Caco-2 (cell line): ENCODE measurements around the gene FNDC11. TPM values are rescaled to one million over a fixed set of nuclear protein-coding genes. Genes with fewer than 3 reads are reported as not detected.

Source experiments
- BruUV-seq: library from RNA; stranded (reverse); fragments of 400-500 nt; replicated peaks from 2 replicates; lab custom pipeline; 2021; lab: Mats Ljungman, UMichigan
- CTCF ChIA-PET: fragments of 300-600 bp; sonication (Branson Sonifier 250); formaldehyde crosslinking; loops from one replicate; lab custom pipeline; 2022; ENCODE audit warnings: antibody characterized with exemption; lab: Charles Lee
- POLR2A ChIA-PET: fragments of 300-600 bp; sonication (Branson Sonifier 250); formaldehyde crosslinking; loops from one replicate; lab custom pipeline; 2022; ENCODE audit warnings: antibody characterized with exemption; lab: Charles Lee
- DNase-seq, 2 experiments: peaks; one replicate each; pipeline versions ENCODE4 v3.0.0 to v3.0.0-alpha.2; 2020 to 2022
- H3K27me3 ChIP-seq: replicated peaks from 2 replicates; pipeline ENCODE4 v1.6.0; 2011; ENCODE audit warnings: low read length; ENCODE audit not compliant: control insufficient read depth, insufficient read depth
- H3K36me3 ChIP-seq: 2 replicates; pipeline ENCODE4 v1.5.1; 2011; ENCODE audit warnings: low read length; ENCODE audit not compliant: control insufficient read depth, insufficient read depth
- H3K4me1 ChIP-seq: fragments of 250-450 bp; sonication (Bioruptor Pico); 2 replicates; pipeline ENCODE4 v1.5.1; 2020; ENCODE audit warnings: mild to moderate bottlenecking
- H3K4me3 ChIP-seq: 2 replicates; pipeline ENCODE4 v1.5.1; 2011; ENCODE audit warnings: low read depth, mild to moderate bottlenecking, control low read depth, low read length
- H3K9me3 ChIP-seq: fragments of 250-450 bp; sonication (Bioruptor Pico); 2 replicates; pipeline ENCODE4 v1.5.1; 2020; ENCODE audit warnings: mild to moderate bottlenecking, moderate library complexity
- H3K27ac Mint-ChIP-seq: one replicate; pipeline ENCODE4 v1.8.0; 2022; ENCODE audit warnings: mixed read lengths; ENCODE audit not compliant: unreplicated experiment
- H3K27me3 Mint-ChIP-seq: one replicate; pipeline ENCODE4 v1.8.0; 2022; ENCODE audit warnings: mixed read lengths; ENCODE audit not compliant: insufficient read depth, unreplicated experiment
- H3K36me3 Mint-ChIP-seq: one replicate; pipeline ENCODE4 v1.8.0; 2022; ENCODE audit warnings: mild to moderate bottlenecking, mixed read lengths; ENCODE audit not compliant: insufficient read depth, unreplicated experiment
- H3K4me1 Mint-ChIP-seq: one replicate; pipeline ENCODE4 v1.8.0; 2022; ENCODE audit warnings: low read depth, mixed read lengths; ENCODE audit not compliant: unreplicated experiment
- H3K4me3 Mint-ChIP-seq: one replicate; pipeline ENCODE4 v1.8.0; 2022; ENCODE audit warnings: mild to moderate bottlenecking, moderate library complexity, mixed read lengths; ENCODE audit not compliant: unreplicated experiment
- H3K9me3 Mint-ChIP-seq: one replicate; pipeline ENCODE4 v1.8.0; 2022; ENCODE audit warnings: mixed read lengths; ENCODE audit not compliant: unreplicated experiment
- intact Hi-C: fragments of 100-400 bp; cut with micrococcal nuclease; formaldehyde crosslinking; loops from one replicate; pipeline ENCODE4 v1.10.0; 2022; ENCODE audit not compliant: unreplicated experiment
- total RNA-seq: library from RNA; stranded (reverse); gene quantifications from 2 replicates; pipeline ENCODE4 v1.2.3, GENCODE V29; 2022
- TF ChIP-seq, protein P1 (sequence below), 2 experiments: fragments of 200-600 bp in 1 of 2; IDR thresholded peaks; 1 replicate in 1 of 2; 2 replicates in 1 of 2; pipeline versions ENCODE4 v1.5.1 to v1.8.0; 2011 to 2022; ENCODE audit warnings: antibody characterized with exemption in 1 of 2, control low read depth in 1 of 2, inconsistent platforms in 1 of 2, low read depth in 1 of 2, low read length in 1 of 2, mild to moderate bottlenecking in 1 of 2, moderate library complexity in 1 of 2; ENCODE audit not compliant: insufficient read depth in 1 of 2, severe bottlenecking in 1 of 2, unreplicated experiment in 1 of 2

The FNDC11 gene
- total RNA-seq, 1 experiment from 2014 or later, result not detected

GRCh38 chr20:63530788-63531160 is 23.2 kb upstream of the FNDC11 start:
- H3K9me3 Mint-ChIP-seq, result no peaks in the 10 kb centered on the region
- BruUV-seq, result no TSS peak
- H3K27ac Mint-ChIP-seq, result no peak overlapping the region
- no peaks in the 10 kb centered on the region for H3K27me3 ChIP-seq
- H3K4me1 ChIP-seq, result peaks cover 30% of the 10 kb centered on the region
- no peak overlapping the region for H3K4me3 ChIP-seq
- H3K4me1 Mint-ChIP-seq, result no peaks in the 10 kb centered on the region
- POLR2A ChIA-PET, result interaction anchor here (0.5 to 2.5 kb wide), 2 partner anchors 10 to 50 kb away, joined by 3 to 21 read pairs; partner anchors contain the start of gene PPDPF
- intact Hi-C loops, result no loop called here
- H3K36me3 Mint-ChIP-seq, result peaks cover 36% of the 10 kb centered on the region
- H3K4me3 Mint-ChIP-seq, result no peak overlapping the region
- CTCF ChIA-PET, result interaction anchor here (0.5 to 2.5 kb wide), 5 partner anchors 10 to 548 kb away, joined by 3 to 7 read pairs (median 3); partner anchors contain the start of genes PPDPF, RGS19 and SAMD10
- H3K27me3 Mint-ChIP-seq, result no peaks in the 10 kb centered on the region
- TF ChIP-seq, protein P1, sequence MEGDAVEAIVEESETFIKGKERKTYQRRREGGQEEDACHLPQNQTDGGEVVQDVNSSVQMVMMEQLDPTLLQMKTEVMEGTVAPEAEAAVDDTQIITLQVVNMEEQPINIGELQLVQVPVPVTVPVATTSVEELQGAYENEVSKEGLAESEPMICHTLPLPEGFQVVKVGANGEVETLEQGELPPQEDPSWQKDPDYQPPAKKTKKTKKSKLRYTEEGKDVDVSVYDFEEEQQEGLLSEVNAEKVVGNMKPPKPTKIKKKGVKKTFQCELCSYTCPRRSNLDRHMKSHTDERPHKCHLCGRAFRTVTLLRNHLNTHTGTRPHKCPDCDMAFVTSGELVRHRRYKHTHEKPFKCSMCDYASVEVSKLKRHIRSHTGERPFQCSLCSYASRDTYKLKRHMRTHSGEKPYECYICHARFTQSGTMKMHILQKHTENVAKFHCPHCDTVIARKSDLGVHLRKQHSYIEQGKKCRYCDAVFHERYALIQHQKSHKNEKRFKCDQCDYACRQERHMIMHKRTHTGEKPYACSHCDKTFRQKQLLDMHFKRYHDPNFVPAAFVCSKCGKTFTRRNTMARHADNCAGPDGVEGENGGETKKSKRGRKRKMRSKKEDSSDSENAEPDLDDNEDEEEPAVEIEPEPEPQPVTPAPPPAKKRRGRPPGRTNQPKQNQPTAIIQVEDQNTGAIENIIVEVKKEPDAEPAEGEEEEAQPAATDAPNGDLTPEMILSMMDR (IDR thresholded peaks at IDR 0.05; ENCODE audit: insufficient read depth in 1 of 2, low read depth in 1 of 2, low read length in 1 of 2, severe bottlenecking in 1 of 2, unreplicated experiment in 1 of 2), result no peak
- H3K36me3 ChIP-seq, result no peaks in the 10 kb centered on the region
- no peaks in the 10 kb centered on the region for H3K9me3 ChIP-seq
- DNase-seq, result peak in 1 of 2 experiments; percentile 69

- Histone ChIP-seq H3K4me3 (no peak overlapping the region), H3K9me3 (no peaks in the 10 kb centered on the region), H3K36me3 (no peaks in the 10 kb centered on the region), H3K27me3 (no peaks in the 10 kb centered on the region), H3K4me1 (peaks cover 30% of the 10 kb centered on the region)
- Mint-ChIP-seq H3K36me3 (peaks cover 26% of the 10 kb centered on the region), H3K4me1 (no peaks in the 10 kb centered on the region), H3K4me3 (no peak overlapping the region), H3K27ac (no peak overlapping the region), H3K27me3 (no peaks in the 10 kb centered on the region), H3K9me3 (no peaks in the 10 kb centered on the region)
- intact Hi-C loops, result no loop called here
- ChIA-PET POLR2A (interaction anchor here (0.6 to 2.5 kb wide), 2 partner anchors 12 to 66 kb away, joined by 3 to 21 read pairs; partner anchors contain the start of gene PPDPF), CTCF (interaction anchor here (1.5 kb wide), 1 partner anchor 11 kb away, joined by 6 read pairs; the partner anchor contains the start of gene PPDPF)
- no TSS peak for BruUV-seq
- TF ChIP-seq, protein P1 (IDR thresholded peaks at IDR 0.05; ENCODE audit: insufficient read depth in 1 of 2, low read depth in 1 of 2, low read length in 1 of 2, severe bottlenecking in 1 of 2, unreplicated experiment in 1 of 2), result no peak
- no peak for DNase-seq
These were observed 22.1 kb upstream of the FNDC11 start for GRCh38 chr20:63531686-63532448.

DNA sequence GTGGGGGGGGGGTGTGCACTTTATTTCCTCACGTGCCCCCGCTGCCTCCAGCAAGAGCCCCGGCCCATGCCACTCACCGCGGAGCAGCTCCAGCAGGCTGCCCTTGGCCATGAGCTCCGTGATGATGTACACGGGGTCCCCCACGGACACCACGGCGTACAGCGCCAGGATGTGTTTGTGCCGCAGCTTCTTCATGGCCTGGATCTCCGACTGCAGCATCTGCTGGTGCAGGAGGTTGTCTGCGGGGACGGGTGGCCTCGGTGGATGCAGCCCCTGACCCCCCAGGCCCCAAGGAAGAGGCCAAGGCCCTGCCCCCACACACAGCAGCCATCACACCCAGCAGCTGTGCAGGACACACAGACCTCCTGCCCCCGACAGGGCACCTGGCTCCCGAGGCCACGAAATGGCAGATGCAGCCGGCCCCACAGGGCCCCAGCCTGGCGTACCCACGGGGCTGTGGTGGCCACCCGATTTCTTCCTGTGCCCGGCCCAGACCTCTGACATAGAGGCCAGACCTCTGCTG is 21.4 kb upstream of the FNDC11 start:
- Histone ChIP-seq H3K36me3 (no peaks in the 10 kb centered on the region), H3K9me3 (no peaks in the 10 kb centered on the region), H3K4me3 (no peak overlapping the region), H3K4me1 (peaks cover 35% of the 10 kb centered on the region), H3K27me3 (no peaks in the 10 kb centered on the region)
- Mint-ChIP-seq H3K27me3 (no peaks in the 10 kb centered on the region), H3K4me1 (no peaks in the 10 kb centered on the region), H3K9me3 (no peaks in the 10 kb centered on the region), H3K4me3 (no peak overlapping the region), H3K36me3 (peaks cover 21% of the 10 kb centered on the region), H3K27ac (no peak overlapping the region)
- ChIA-PET CTCF (interaction anchor here (1.5 kb wide), 1 partner anchor 12 kb away, joined by 6 read pairs; the partner anchor contains the start of gene PPDPF), POLR2A (no interaction called here)
- intact Hi-C loops, result no loop called here
- DNase-seq, result no peak
- TF ChIP-seq, protein P1 (IDR thresholded peaks at IDR 0.05; ENCODE audit: insufficient read depth in 1 of 2, low read depth in 1 of 2, low read length in 1 of 2, severe bottlenecking in 1 of 2, unreplicated experiment in 1 of 2), result no peak
- BruUV-seq, result no TSS peak
